HG03460 (cell line): ENCODE results near the gene PPP1R18.

ENCODE experiments used
- ATAC-seq: cut with Tn5 transposase; IDR thresholded peaks from one replicate; pipeline ENCODE4 v1.9.1; 2021; ENCODE audit not compliant: unreplicated experiment

The PPP1R18 gene

GRCh38 chr6:30689985-30690384 is 3.5 kb upstream of the PPP1R18 start:
- ATAC-seq = no peak

- ATAC-seq = no peak
Observed at GRCh38 chr6:30689022-30689865, 2.8 kb upstream of the PPP1R18 start.

- no peak for ATAC-seq
Observed at GRCh38 chr6:30688569-30688968, 2.1 kb upstream of the PPP1R18 start.

- no peak for ATAC-seq
Observed at GRCh38 chr6:30687659-30688431, 1.4 kb upstream of the PPP1R18 start.

- peak; percentile 44 for ATAC-seq
Observed at GRCh38 chr6:30686908-30687658, 638 bp upstream of the PPP1R18 start.

GRCh38 chr6:30685157-30686008 is 1.1 kb downstream of the PPP1R18 start:
- ATAC-seq = no peak

GRCh38 chr6:30684386-30685156 is 1.9 kb downstream of the PPP1R18 start:
- no peak for ATAC-seq

GRCh38 chr6:30683980-30684338 is 2.5 kb downstream of the PPP1R18 start:
- ATAC-seq = no peak

- no peak for ATAC-seq
Observed at GRCh38 chr6:30683183-30683979, 3.1 kb downstream of the PPP1R18 start.

GRCh38 chr6:30682143-30683117 is 4.0 kb downstream of the PPP1R18 start:
- ATAC-seq = peak; percentile 44

- ATAC-seq = no peak
Observed at GRCh38 chr6:30681766-30682142, 4.7 kb downstream of the PPP1R18 start.

GRCh38 chr6:30679765-30680535 is 6.5 kb downstream of the PPP1R18 start:
- ATAC-seq = no peak

- no peak for ATAC-seq
Observed at GRCh38 chr6:30678964-30679726, 7.3 kb downstream of the PPP1R18 start.

GRCh38 chr6:30676660-30677285 is 9.7 kb downstream of the PPP1R18 start:
- ATAC-seq = no peak

- ATAC-seq = peak; percentile 69
Observed at GRCh38 chr6:30672445-30673253, 13.8 kb downstream of the PPP1R18 start, which contains the start of gene DHX16. Gene DHX16, minus strand, starts transcription at chr6:30673006. Its CDS starts 165 bp downstream, at chr6:30672841.
